Measurements from ENCODE around the gene KCNK18. TPM values are rescaled to one million over a fixed set of nuclear protein-coding genes. Genes with fewer than 3 reads are reported as not detected.

KCNK18 gene
- total RNA-seq, 1 experiment from 2014 or later, result not detected

GRCh38 chr10:117250411-117250810 lies 53.1 kb downstream of the KCNK18 start:
- POLR2A ChIA-PET (ENCODE audit: unreplicated experiment), result no interaction called here
- CTCF ChIA-PET, result no interaction called here
- H3K27me3 ChIP-seq (ENCODE audit: insufficient read depth, low read depth), result no peaks in the 10 kb centered on the region; the same call in 1 of the 2 replicates
- no peaks in the 10 kb centered on the region for H3K36me3 ChIP-seq (ENCODE audit: low read depth)
- H2AFZ ChIP-seq, result no peak overlapping the region
- DNase-seq, result no peak
- H4K20me1 ChIP-seq (ENCODE audit: insufficient read depth), result no peaks in the 10 kb centered on the region
- TF ChIP-seq CTCF (conservative IDR thresholded peaks at IDR 0.05), result no peak
- no peak for TF ChIP-seq EZH2 (IDR thresholded peaks at IDR 0.05; ENCODE audit: low read depth)
- no peak overlapping the region for H3K4me2 ChIP-seq
- H3K27ac ChIP-seq, result no peak overlapping the region
- no TSS peak for BruUV-seq (replicated peaks)
- H3K79me2 ChIP-seq (ENCODE audit: low read depth), result no peaks in the 10 kb centered on the region
- H3F3A ChIP-seq (ENCODE audit: insufficient read depth, low read depth), result no peaks in the 10 kb centered on the region
- no peak overlapping the region for H3K4me3 ChIP-seq
- no peaks in the 10 kb centered on the region for H3K9me2 ChIP-seq (ENCODE audit: insufficient read depth)
- no peaks in the 10 kb centered on the region for H3K9me3 ChIP-seq (ENCODE audit: insufficient read depth, low read depth)
- intact Hi-C loops (cut with micrococcal nuclease; ENCODE audit: unreplicated experiment), result no loop called here
- H3K4me1 ChIP-seq (replicated peaks; ENCODE audit: insufficient read depth), result no peaks in the 10 kb centered on the region

GRCh38 chr10:117253908-117254307 lies 56.6 kb downstream of the KCNK18 start:
- Histone ChIP-seq H3K9me3 (ENCODE audit: insufficient read depth, low read depth) (no peaks in the 10 kb centered on the region), H2AFZ (no peak overlapping the region), H3K9me2 (ENCODE audit: insufficient read depth) (no peaks in the 10 kb centered on the region), H3F3A (ENCODE audit: insufficient read depth, low read depth) (no peaks in the 10 kb centered on the region), H3K27ac (no peak overlapping the region), H4K20me1 (ENCODE audit: insufficient read depth) (no peaks in the 10 kb centered on the region), H3K4me1 (replicated peaks; ENCODE audit: insufficient read depth) (no peaks in the 10 kb centered on the region), H3K36me3 (ENCODE audit: low read depth) (no peaks in the 10 kb centered on the region), H3K4me3 (no peak overlapping the region), H3K4me2 (no peak overlapping the region), H3K27me3 (ENCODE audit: insufficient read depth, low read depth) (peaks cover 5% of the 10 kb centered on the region; the same call in 1 of the 2 replicates), H3K79me2 (ENCODE audit: low read depth) (no peaks in the 10 kb centered on the region)
- no peak for DNase-seq
- ChIA-PET POLR2A (ENCODE audit: unreplicated experiment) (no interaction called here), CTCF (no interaction called here)
- no TSS peak for BruUV-seq (replicated peaks)
- no peak for TF ChIP-seq EZH2 (IDR thresholded peaks at IDR 0.05; ENCODE audit: low read depth)
- TF ChIP-seq CTCF (conservative IDR thresholded peaks at IDR 0.05), result no peak
- intact Hi-C loops (cut with micrococcal nuclease; ENCODE audit: unreplicated experiment), result no loop called here

GRCh38 chr10:117254338-117254737 lies 57.0 kb downstream of the KCNK18 start:
- POLR2A ChIA-PET (ENCODE audit: unreplicated experiment), result no interaction called here
- Histone ChIP-seq H3K27ac (no peak overlapping the region), H3K36me3 (ENCODE audit: low read depth) (no peaks in the 10 kb centered on the region), H3K4me1 (replicated peaks; ENCODE audit: insufficient read depth) (no peaks in the 10 kb centered on the region), H4K20me1 (ENCODE audit: insufficient read depth) (no peaks in the 10 kb centered on the region), H3K9me3 (ENCODE audit: insufficient read depth, low read depth) (no peaks in the 10 kb centered on the region), H3K4me3 (no peak overlapping the region), H3K9me2 (ENCODE audit: insufficient read depth) (no peaks in the 10 kb centered on the region), H3K4me2 (no peak overlapping the region), H3K27me3 (ENCODE audit: insufficient read depth, low read depth) (peaks cover 5% of the 10 kb centered on the region; the same call in 1 of the 2 replicates), H3F3A (ENCODE audit: insufficient read depth, low read depth) (no peaks in the 10 kb centered on the region), H3K79me2 (ENCODE audit: low read depth) (no peaks in the 10 kb centered on the region), H2AFZ (no peak overlapping the region)
- no peak for TF ChIP-seq CTCF (conservative IDR thresholded peaks at IDR 0.05)
- no peak for TF ChIP-seq EZH2 (IDR thresholded peaks at IDR 0.05; ENCODE audit: low read depth)
- DNase-seq, result no peak
- BruUV-seq (replicated peaks), result no TSS peak
- intact Hi-C loops (cut with micrococcal nuclease; ENCODE audit: unreplicated experiment), result no loop called here
- CTCF ChIA-PET, result no interaction called here
